Measurements from ENCODE around the gene ZXDC.

ZXDC gene

DNA sequence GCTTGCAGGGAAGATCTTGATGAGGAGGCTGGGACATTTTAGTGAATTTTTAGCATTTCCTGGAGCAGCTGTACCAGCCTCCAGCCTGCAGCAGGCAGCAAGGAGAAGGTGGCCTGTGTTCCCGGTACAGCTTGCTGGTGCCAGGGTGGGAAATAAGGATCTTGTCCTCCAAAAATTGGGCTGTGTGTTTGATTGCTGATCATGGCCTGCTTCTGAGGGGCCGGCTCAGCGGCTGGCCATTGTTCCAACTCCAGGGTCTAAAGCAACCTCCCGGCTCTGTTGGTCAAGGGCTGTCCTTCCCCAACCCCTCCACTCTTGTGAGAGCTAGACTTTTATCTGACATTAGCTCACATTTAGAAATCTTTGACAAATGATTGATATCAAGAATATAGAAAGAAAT lies 75.9 kb downstream of the ZXDC start:
- Histone ChIP-seq H3K27me3 (ENCODE audit: insufficient read depth, poor library complexity, severe bottlenecking) (no peaks in the 10 kb centered on the region), H3K4me3 (replicated peaks; ENCODE audit: insufficient read depth, low read length) (no peak overlapping the region), H3K27ac (replicated peaks) (no peak overlapping the region)
- no peak for DNase-seq (ENCODE audit: low read depth in 1 of 2, low spot score in 1 of 2)
- TF ChIP-seq, protein P1, sequence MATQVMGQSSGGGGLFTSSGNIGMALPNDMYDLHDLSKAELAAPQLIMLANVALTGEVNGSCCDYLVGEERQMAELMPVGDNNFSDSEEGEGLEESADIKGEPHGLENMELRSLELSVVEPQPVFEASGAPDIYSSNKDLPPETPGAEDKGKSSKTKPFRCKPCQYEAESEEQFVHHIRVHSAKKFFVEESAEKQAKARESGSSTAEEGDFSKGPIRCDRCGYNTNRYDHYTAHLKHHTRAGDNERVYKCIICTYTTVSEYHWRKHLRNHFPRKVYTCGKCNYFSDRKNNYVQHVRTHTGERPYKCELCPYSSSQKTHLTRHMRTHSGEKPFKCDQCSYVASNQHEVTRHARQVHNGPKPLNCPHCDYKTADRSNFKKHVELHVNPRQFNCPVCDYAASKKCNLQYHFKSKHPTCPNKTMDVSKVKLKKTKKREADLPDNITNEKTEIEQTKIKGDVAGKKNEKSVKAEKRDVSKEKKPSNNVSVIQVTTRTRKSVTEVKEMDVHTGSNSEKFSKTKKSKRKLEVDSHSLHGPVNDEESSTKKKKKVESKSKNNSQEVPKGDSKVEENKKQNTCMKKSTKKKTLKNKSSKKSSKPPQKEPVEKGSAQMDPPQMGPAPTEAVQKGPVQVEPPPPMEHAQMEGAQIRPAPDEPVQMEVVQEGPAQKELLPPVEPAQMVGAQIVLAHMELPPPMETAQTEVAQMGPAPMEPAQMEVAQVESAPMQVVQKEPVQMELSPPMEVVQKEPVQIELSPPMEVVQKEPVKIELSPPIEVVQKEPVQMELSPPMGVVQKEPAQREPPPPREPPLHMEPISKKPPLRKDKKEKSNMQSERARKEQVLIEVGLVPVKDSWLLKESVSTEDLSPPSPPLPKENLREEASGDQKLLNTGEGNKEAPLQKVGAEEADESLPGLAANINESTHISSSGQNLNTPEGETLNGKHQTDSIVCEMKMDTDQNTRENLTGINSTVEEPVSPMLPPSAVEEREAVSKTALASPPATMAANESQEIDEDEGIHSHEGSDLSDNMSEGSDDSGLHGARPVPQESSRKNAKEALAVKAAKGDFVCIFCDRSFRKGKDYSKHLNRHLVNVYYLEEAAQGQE (IDR thresholded peaks at IDR 0.05; ENCODE audit: insufficient replicate concordance, low read depth), result no peak
- TF ChIP-seq GABPA (IDR thresholded peaks at IDR 0.05; ENCODE audit: low read depth) (no peak), POLR2AphosphoS5 (IDR thresholded peaks at IDR 0.05; ENCODE audit: low read depth) (no peak), SPI1 (IDR thresholded peaks at IDR 0.05; ENCODE audit: borderline replicate concordance, low read depth) (no peak)
- TF ChIP-seq, protein P2, sequence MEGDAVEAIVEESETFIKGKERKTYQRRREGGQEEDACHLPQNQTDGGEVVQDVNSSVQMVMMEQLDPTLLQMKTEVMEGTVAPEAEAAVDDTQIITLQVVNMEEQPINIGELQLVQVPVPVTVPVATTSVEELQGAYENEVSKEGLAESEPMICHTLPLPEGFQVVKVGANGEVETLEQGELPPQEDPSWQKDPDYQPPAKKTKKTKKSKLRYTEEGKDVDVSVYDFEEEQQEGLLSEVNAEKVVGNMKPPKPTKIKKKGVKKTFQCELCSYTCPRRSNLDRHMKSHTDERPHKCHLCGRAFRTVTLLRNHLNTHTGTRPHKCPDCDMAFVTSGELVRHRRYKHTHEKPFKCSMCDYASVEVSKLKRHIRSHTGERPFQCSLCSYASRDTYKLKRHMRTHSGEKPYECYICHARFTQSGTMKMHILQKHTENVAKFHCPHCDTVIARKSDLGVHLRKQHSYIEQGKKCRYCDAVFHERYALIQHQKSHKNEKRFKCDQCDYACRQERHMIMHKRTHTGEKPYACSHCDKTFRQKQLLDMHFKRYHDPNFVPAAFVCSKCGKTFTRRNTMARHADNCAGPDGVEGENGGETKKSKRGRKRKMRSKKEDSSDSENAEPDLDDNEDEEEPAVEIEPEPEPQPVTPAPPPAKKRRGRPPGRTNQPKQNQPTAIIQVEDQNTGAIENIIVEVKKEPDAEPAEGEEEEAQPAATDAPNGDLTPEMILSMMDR (IDR thresholded peaks at IDR 0.05; ENCODE audit: insufficient read depth, low read length), result no peak

DNA sequence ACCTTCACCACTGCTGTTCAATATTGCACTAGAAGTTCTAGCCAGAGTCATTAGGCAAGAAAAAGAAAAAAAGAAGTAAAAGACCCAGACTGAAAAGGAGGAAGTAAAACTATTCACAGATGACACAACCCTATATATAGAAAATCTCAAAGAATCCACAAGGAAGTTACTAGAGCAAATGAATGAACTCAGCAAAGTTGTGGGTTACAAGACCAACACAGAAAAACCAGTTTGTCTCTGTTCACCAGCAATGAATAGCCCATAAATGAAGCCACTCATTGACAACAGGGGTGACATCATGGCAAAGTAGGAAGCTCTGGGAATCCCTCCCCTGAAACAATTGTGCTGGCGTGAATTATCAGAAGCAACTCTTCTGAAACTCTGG lies 76.3 kb downstream of the ZXDC start:
- DNase-seq (ENCODE audit: low read depth in 1 of 2, low spot score in 1 of 2), result peak; percentile 4 to 28
- TF ChIP-seq SPI1 (IDR thresholded peaks at IDR 0.05; ENCODE audit: borderline replicate concordance, low read depth), result no peak; the same call in 1 of the 2 replicates
- TF ChIP-seq POLR2AphosphoS5 (IDR thresholded peaks at IDR 0.05; ENCODE audit: low read depth), result no peak
- TF ChIP-seq, protein P2 (IDR thresholded peaks at IDR 0.05; ENCODE audit: insufficient read depth, low read length), result no peak
- TF ChIP-seq, protein P1 (IDR thresholded peaks at IDR 0.05; ENCODE audit: insufficient replicate concordance, low read depth), result no peak
- no peak for TF ChIP-seq GABPA (IDR thresholded peaks at IDR 0.05; ENCODE audit: low read depth)
- H3K4me3 ChIP-seq (replicated peaks; ENCODE audit: insufficient read depth, low read length), result no peak overlapping the region
- no peak overlapping the region for H3K27ac ChIP-seq (replicated peaks)
- H3K27me3 ChIP-seq (ENCODE audit: insufficient read depth, poor library complexity, severe bottlenecking), result no peaks in the 10 kb centered on the region

GRCh38 chr3:126398423-126399350 lies 77.0 kb downstream of the ZXDC start:
- peaks cover 3% of the 10 kb centered on the region for H3K27me3 ChIP-seq (ENCODE audit: insufficient read depth, poor library complexity, severe bottlenecking)
- DNase-seq (ENCODE audit: low read depth in 1 of 2, low spot score in 1 of 2), result no peak
- TF ChIP-seq SPI1 (IDR thresholded peaks at IDR 0.05; ENCODE audit: borderline replicate concordance, low read depth), result no peak
- TF ChIP-seq, protein P1 (IDR thresholded peaks at IDR 0.05; ENCODE audit: insufficient replicate concordance, low read depth), result no peak
- TF ChIP-seq POLR2AphosphoS5 (IDR thresholded peaks at IDR 0.05; ENCODE audit: low read depth), result no peak
- no peak for TF ChIP-seq GABPA (IDR thresholded peaks at IDR 0.05; ENCODE audit: low read depth)
- TF ChIP-seq, protein P2 (IDR thresholded peaks at IDR 0.05; ENCODE audit: insufficient read depth, low read length), result no peak
- no peak overlapping the region for H3K27ac ChIP-seq (replicated peaks)
- H3K4me3 ChIP-seq (replicated peaks; ENCODE audit: insufficient read depth, low read length), result no peak overlapping the region
